ENCODE measurements around the gene HOXA3. TPM values are rescaled to one million over a fixed set of nuclear protein-coding genes. Genes with fewer than 3 reads are reported as not detected.

The HOXA3 gene
- polyA plus RNA-seq, 1 donor, result 19.1 TPM

GRCh38 chr7:27157702-27158431 is 5.5 kb upstream of the HOXA3 start:
- Histone ChIP-seq H3K27me3 (ENCODE audit: control insufficient read depth, insufficient read depth, low read length) (peaks cover 94% of the 10 kb centered on the region), H3K36me3 (ENCODE audit: control insufficient read depth, insufficient read depth, low read length) (no peaks in the 10 kb centered on the region), H3K9me3 (ENCODE audit: control insufficient read depth, low read depth, low read length) (peaks cover 18% of the 10 kb centered on the region), H3K4me3 (ENCODE audit: low read length) (peak overlapping the region; percentile 27), H3K4me1 (ENCODE audit: control insufficient read depth, insufficient read depth, low read length) (peaks cover 14% of the 10 kb centered on the region), H3K27ac (ENCODE audit: low read length) (peak overlapping the region; percentile 37)
- WGBS (ENCODE audit: insufficient coverage, low lambda C conversion rate), result 19% methylated on average over 5 of the region's 30 CpGs
- DNase-seq, result no peak

- peaks cover 17% of the 10 kb centered on the region for H3K4me1 ChIP-seq (ENCODE audit: control insufficient read depth, insufficient read depth, low read length)
- peak overlapping the region; percentile 27 for H3K4me3 ChIP-seq (ENCODE audit: low read length)
- no CpG with 5 or more reads among the region's 30 CpGs for WGBS (ENCODE audit: insufficient coverage, low lambda C conversion rate)
- DNase-seq, result no peak
- peak overlapping the region; percentile 37 for H3K27ac ChIP-seq (ENCODE audit: low read length)
- no peaks in the 10 kb centered on the region for H3K36me3 ChIP-seq (ENCODE audit: control insufficient read depth, insufficient read depth, low read length)
- peaks cover 23% of the 10 kb centered on the region for H3K9me3 ChIP-seq (ENCODE audit: control insufficient read depth, low read depth, low read length)
- H3K27me3 ChIP-seq (ENCODE audit: control insufficient read depth, insufficient read depth, low read length), result peaks cover 97% of the 10 kb centered on the region
Measured at GRCh38 chr7:27156916-27157701, 4.7 kb upstream of the HOXA3 start.

GRCh38 chr7:27156508-27156898 is 4.1 kb upstream of the HOXA3 start, which contains the start of gene HOXA7:
Gene HOXA7, minus strand, starts transcription at chr7:27156675. Its CDS starts 130 bp downstream, at chr7:27156545.
- H3K36me3 ChIP-seq (ENCODE audit: control insufficient read depth, insufficient read depth, low read length), result no peaks in the 10 kb centered on the region
- no CpG with 5 or more reads among the region's 33 CpGs for WGBS (ENCODE audit: insufficient coverage, low lambda C conversion rate)
- no peak for DNase-seq
- H3K27me3 ChIP-seq (ENCODE audit: control insufficient read depth, insufficient read depth, low read length), result peaks cover 97% of the 10 kb centered on the region
- peak within 1 kb of the TSS; percentile 63 for H3K4me3 ChIP-seq (ENCODE audit: low read length)
- H3K27ac ChIP-seq (ENCODE audit: low read length), result peak within 1 kb of the TSS; percentile 69
- H3K4me1 ChIP-seq (ENCODE audit: control insufficient read depth, insufficient read depth, low read length), result peaks cover 17% of the 10 kb centered on the region
- H3K9me3 ChIP-seq (ENCODE audit: control insufficient read depth, low read depth, low read length), result peaks cover 26% of the 10 kb centered on the region

GRCh38 chr7:27155816-27156507 is 3.6 kb upstream of the HOXA3 start:
- Histone ChIP-seq H3K4me3 (ENCODE audit: low read length) (peak overlapping the region; percentile 63), H3K9me3 (ENCODE audit: control insufficient read depth, low read depth, low read length) (peaks cover 30% of the 10 kb centered on the region), H3K4me1 (ENCODE audit: control insufficient read depth, insufficient read depth, low read length) (peaks cover 13% of the 10 kb centered on the region), H3K27me3 (ENCODE audit: control insufficient read depth, insufficient read depth, low read length) (peaks cover 99% of the 10 kb centered on the region), H3K27ac (ENCODE audit: low read length) (peak overlapping the region; percentile 69), H3K36me3 (ENCODE audit: control insufficient read depth, insufficient read depth, low read length) (no peaks in the 10 kb centered on the region)
- no peak for DNase-seq
- 0% methylated on average over 1 of the region's 63 CpGs for WGBS (ENCODE audit: insufficient coverage, low lambda C conversion rate)

- H3K4me3 ChIP-seq (ENCODE audit: low read length), result peak overlapping the region; percentile 63
- H3K27me3 ChIP-seq (ENCODE audit: control insufficient read depth, insufficient read depth, low read length), result peaks cover 97% of the 10 kb centered on the region
- H3K27ac ChIP-seq (ENCODE audit: low read length), result peak overlapping the region; percentile 2
- no peak for DNase-seq
- WGBS (ENCODE audit: insufficient coverage, low lambda C conversion rate), result no CpG with 5 or more reads among the region's 48 CpGs
- peaks cover 10% of the 10 kb centered on the region for H3K4me1 ChIP-seq (ENCODE audit: control insufficient read depth, insufficient read depth, low read length)
- H3K9me3 ChIP-seq (ENCODE audit: control insufficient read depth, low read depth, low read length), result peaks cover 25% of the 10 kb centered on the region
- no peaks in the 10 kb centered on the region for H3K36me3 ChIP-seq (ENCODE audit: control insufficient read depth, insufficient read depth, low read length)
Measured at GRCh38 chr7:27154901-27155815, 2.8 kb upstream of the HOXA3 start.

- Histone ChIP-seq H3K27ac (ENCODE audit: low read length) (no peak overlapping the region), H3K9me3 (ENCODE audit: control insufficient read depth, low read depth, low read length) (peaks cover 23% of the 10 kb centered on the region), H3K4me3 (ENCODE audit: low read length) (no peak overlapping the region), H3K4me1 (ENCODE audit: control insufficient read depth, insufficient read depth, low read length) (peaks cover 8% of the 10 kb centered on the region), H3K27me3 (ENCODE audit: control insufficient read depth, insufficient read depth, low read length) (peaks cover 94% of the 10 kb centered on the region), H3K36me3 (ENCODE audit: control insufficient read depth, insufficient read depth, low read length) (no peaks in the 10 kb centered on the region)
- no peak for DNase-seq
- WGBS (ENCODE audit: insufficient coverage, low lambda C conversion rate), result 80% methylated on average over 1 of the region's 10 CpGs
Measured at GRCh38 chr7:27154369-27154768, 2.0 kb upstream of the HOXA3 start.

GRCh38 chr7:27153526-27153925 is 1.1 kb upstream of the HOXA3 start:
- Histone ChIP-seq H3K4me3 (ENCODE audit: low read length) (no peak overlapping the region), H3K27me3 (ENCODE audit: control insufficient read depth, insufficient read depth, low read length) (peaks cover 94% of the 10 kb centered on the region), H3K9me3 (ENCODE audit: control insufficient read depth, low read depth, low read length) (peaks cover 21% of the 10 kb centered on the region), H3K36me3 (ENCODE audit: control insufficient read depth, insufficient read depth, low read length) (no peaks in the 10 kb centered on the region), H3K27ac (ENCODE audit: low read length) (no peak overlapping the region), H3K4me1 (ENCODE audit: control insufficient read depth, insufficient read depth, low read length) (peaks cover 8% of the 10 kb centered on the region)
- DNase-seq, result no peak
- WGBS (ENCODE audit: insufficient coverage, low lambda C conversion rate), result no CpG with 5 or more reads among the region's 3 CpGs

GRCh38 chr7:27152816-27153442 is 546 bp upstream of the HOXA3 start:
- peaks cover 12% of the 10 kb centered on the region for H3K4me1 ChIP-seq (ENCODE audit: control insufficient read depth, insufficient read depth, low read length)
- 60% methylated on average over 2 of the region's 22 CpGs for WGBS (ENCODE audit: insufficient coverage, low lambda C conversion rate)
- H3K4me3 ChIP-seq (ENCODE audit: low read length), result peak overlapping the region; percentile 73
- DNase-seq, result no peak
- peaks cover 20% of the 10 kb centered on the region for H3K9me3 ChIP-seq (ENCODE audit: control insufficient read depth, low read depth, low read length)
- H3K27ac ChIP-seq (ENCODE audit: low read length), result peak overlapping the region; percentile 89
- no peaks in the 10 kb centered on the region for H3K36me3 ChIP-seq (ENCODE audit: control insufficient read depth, insufficient read depth, low read length)
- peaks cover 94% of the 10 kb centered on the region for H3K27me3 ChIP-seq (ENCODE audit: control insufficient read depth, insufficient read depth, low read length)

GRCh38 chr7:27151341-27151930 is 947 bp downstream of the HOXA3 start:
- Histone ChIP-seq H3K4me3 (ENCODE audit: low read length) (peak overlapping the region; percentile 73), H3K36me3 (ENCODE audit: control insufficient read depth, insufficient read depth, low read length) (peaks cover 3% of the 10 kb centered on the region), H3K4me1 (ENCODE audit: control insufficient read depth, insufficient read depth, low read length) (peaks cover 18% of the 10 kb centered on the region), H3K27me3 (ENCODE audit: control insufficient read depth, insufficient read depth, low read length) (peaks cover 94% of the 10 kb centered on the region), H3K9me3 (ENCODE audit: control insufficient read depth, low read depth, low read length) (peaks cover 23% of the 10 kb centered on the region), H3K27ac (ENCODE audit: low read length) (peak overlapping the region; percentile 89)
- no peak for DNase-seq
- no CpG with 5 or more reads among the region's 27 CpGs for WGBS (ENCODE audit: insufficient coverage, low lambda C conversion rate)
